Putamen (tissue), 1 donor: ENCODE data around the gene RPS15.
"Not testable (repeated sequence)": the region's sequence is repeated elsewhere in the genome, so short reads cannot be mapped to it uniquely, and the experiment has no call there.

Experiments
- DNase-seq: peaks from one replicate; pipeline ENCODE4 v3.0.0-alpha.2; 2016; ENCODE audit warnings: low spot score

The RPS15 gene

DNA sequence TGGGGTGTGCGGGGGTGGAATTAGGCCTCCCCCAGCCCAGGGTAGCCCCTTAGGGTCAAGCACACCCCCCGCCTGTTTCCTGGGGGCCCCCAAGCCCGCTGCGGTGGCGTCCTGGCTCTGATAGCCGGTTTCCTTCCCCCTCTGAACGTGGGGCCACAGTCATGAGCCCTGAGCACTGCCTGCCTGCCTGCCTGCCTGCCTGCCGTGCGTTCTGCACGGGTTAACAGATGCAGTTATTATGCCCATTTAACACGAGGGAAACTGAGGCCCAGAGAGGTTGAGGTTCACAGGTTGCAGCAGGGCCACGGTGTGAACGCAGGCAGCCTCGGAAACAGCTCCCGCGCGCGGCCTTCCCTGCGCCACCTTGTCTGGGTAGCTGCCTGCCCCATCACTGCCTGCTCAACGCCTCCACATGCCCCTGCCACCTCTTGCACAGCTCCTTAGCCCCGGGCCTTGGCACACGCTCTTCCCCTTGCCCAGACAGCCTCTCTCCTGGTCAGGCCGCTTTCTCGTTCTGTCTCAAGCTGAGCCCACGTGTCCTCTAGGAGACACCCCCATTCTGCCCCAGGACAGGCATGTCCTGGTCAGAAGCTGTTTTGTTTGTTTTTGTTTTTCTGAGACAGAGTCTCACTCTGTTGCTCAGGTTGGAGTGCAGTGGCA, 35.7 kb upstream of the RPS15 start:
- DNase-seq, result no peak

DNA sequence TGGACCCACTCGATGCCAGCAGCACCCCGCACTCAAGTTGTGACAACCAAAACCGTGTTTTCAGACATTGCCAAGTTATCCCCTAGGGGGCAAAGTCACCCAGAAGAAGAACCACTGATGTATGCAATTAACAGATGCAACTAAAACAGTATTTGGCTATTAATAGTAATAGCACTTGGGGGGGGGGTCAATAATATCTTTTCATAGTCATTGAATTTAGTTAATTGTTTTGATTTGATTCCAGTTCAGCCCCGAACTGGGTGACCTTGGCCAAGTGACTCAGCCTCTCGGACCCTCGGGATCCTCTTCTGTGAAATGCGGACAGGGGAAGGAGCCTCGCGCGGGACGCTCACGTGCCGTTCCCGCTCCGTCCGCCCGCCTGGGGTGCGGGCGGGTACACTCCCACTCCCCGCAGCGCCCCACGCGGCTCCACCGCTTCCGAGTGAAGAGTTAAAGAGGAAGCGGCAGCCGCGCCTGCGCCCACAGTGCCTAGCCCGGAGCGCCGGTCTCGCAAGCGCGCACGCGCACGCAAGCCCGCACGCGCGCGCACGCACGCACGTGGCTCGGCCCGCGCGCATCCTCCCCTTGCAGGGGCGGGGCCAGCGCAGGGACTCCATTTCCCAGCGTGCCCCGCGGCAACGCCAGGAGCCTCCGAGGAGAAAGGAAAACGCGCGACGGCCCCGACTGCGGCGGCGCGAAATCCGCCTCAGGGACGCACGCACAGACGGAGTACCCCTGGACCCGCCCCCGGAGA, 31.2 kb upstream of the RPS15 start:
- DNase-seq, result peak; percentile 98

DNA sequence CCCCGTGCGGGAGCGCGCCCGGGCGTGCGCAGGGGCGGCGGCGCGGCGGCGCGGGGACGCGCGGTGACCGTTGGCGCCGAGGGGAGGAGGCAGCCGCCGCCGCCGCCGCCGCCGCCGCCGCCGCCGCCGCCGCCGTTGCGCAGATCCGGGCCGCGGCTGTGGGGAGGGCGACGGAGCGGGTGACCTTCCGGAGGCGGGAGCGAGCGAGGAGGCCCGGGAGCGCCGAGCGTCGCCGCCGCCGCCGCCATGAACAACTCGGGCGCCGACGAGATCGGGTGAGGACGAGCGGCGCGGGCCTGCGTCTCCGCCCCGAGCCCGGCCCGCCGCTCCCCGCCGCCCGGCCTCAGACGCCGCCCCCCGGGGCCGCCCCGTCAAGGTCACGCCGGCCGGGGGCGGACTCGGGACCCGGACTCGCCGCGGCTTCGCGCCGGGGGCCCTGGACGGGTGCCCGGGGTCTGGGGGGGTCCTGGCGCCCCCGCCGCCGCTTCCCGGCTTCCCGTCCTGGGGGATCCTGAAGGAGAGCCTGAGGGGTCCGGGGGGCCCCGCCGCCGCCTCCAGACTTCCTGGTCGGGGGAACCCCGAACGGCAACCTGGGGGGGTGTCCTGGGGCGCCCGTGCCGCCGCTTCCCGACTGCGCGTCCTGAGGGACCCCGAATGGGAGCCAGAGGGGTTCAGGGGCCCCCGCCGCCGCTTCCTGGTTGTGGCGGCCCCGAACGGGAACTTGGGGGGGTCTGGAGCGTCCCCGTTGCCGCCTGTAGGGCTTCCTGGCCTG, 30.5 kb upstream of the RPS15 start, which contains the start of gene DAZAP1:
Gene DAZAP1 (plus strand): TSS at position 59 of the 772 bp plus-strand sequence. CDS start 188 bp downstream, at position 247.
- no peak for DNase-seq

DNA sequence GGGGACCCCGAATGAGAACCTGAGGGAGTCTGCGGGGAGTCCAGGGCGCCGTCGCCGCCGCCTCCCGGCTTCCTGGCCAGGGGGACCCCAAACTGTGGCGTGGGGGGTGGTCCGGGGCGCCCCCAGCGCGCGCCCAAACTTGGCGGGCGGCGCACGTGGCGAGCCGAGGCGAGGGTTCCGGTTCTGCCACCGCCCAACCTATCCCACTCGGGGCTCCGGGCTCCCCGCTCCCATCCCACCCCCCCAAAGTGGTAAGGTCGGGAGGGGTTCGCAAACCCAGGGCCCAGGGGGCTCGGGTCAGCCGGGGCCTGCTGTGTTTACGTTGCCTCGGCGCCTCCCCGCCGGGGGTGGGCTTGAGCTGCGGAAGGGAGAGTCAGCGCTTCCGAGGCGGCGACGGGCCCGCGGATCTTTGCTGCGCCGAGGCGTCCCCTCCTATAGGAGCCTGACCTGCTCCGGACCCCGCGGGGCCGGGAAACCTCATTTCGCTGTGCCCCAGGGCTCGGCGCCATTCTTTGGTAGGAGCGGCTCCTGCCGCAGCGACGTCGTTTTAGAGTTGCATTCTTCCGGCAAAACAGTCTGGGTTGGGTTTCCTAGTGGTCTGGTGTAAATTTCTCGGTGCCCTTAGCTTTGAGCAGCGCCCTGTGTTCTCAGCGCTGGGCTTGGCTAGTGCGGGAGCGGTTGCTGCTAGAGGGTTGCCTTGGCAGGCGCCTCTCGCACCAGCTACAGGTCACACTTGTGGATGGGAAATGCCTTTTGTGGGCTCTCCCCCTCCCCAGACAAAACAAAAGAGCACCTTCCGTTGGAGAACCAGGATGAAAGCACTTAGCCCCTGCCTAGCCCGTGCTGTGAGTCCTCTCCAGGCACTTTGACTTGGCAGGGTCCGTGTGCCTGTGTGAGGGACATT, 29.6 kb upstream of the RPS15 start:
- no peak for DNase-seq

DNA sequence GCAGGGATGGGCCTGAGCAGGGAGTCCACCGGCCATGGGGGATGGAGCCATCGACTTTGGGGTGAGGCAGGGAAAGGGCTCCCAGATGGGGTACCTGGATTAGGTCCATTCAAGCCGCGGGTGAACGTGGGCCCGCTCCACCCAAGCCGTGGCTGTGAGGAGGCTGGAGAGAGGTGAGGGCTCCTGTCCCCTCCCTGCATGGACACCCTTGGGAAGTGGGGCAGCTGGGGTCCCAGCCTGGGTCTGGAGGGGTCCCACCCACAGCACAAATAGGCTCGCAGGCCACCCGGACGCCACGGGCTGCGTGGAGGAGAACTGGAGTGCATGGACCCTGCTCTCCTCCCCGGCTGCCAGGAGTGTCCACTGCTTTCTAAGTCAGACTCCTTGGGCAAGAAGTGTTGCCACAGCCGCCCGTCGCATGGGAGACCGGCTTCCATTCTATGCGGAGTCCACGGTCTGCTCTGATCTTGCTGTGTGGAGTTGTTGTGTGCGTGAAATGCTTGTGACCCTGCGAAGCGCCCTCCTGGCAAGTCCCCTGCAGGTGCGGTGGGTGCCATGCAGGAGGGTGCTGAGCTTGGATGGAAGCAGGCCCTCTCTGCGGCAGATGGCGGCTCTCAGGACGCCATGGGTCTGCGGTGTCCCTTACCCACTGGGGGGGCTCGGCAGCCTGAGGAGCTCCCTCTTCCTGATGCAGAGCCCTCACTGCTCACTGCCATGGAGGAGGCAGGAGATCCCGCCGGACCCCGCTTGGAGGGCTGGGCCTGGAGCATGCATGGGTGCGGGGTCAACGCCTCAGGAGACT, 28.8 kb upstream of the RPS15 start:
- no peak for DNase-seq

DNA sequence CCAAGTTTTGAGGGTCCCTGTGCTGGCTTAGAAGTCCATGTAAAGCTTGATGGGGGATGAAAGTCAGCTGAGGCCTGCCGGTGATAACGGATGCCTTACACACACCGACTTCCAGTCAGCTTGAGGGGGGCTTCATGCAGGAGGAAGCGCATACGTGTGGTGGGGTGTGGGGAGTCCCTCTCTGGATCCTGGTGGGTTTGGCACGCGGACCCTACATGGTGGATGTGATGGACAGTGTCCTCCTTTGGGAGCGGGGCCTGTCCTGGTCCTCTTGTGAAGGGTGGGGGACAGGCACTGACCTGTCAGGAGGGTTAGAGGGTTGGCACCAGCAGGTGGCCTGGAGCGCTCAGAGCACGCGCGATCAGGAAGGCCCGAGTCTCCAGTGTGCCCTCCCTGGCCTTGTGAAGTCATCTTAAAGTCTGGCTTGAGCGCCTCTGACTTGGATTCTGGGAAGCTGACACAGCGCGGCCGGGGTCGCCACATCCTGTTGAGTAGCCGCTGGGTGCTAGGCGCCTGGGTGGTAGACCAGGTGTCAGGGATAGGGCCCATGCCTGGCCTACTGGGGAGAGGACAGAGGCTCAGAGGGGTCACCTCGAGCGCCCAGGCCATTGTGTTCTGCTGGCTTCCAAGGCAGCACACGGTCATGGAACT, 27.9 kb upstream of the RPS15 start:
- DNase-seq, result no peak

DNA sequence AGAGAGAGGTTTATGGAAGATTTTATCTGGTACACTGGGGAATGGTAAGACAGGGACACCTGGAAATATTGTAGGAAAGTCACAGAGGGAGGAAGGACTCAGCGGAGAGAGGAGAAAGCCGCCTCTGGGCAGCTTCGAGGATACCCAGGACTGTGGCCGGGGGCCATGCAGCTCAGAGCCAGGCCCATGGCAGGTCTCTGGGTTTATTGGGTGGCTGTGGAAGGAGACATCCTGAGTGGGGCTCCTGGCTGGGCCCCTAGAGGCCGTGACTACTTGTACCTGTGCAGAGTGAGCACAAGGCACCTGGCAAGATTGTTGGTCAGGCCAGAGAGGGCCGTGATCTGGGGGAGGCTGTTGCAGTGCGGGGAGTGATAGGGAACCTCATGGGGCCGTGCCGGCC, 27.4 kb upstream of the RPS15 start:
- no peak for DNase-seq

DNA sequence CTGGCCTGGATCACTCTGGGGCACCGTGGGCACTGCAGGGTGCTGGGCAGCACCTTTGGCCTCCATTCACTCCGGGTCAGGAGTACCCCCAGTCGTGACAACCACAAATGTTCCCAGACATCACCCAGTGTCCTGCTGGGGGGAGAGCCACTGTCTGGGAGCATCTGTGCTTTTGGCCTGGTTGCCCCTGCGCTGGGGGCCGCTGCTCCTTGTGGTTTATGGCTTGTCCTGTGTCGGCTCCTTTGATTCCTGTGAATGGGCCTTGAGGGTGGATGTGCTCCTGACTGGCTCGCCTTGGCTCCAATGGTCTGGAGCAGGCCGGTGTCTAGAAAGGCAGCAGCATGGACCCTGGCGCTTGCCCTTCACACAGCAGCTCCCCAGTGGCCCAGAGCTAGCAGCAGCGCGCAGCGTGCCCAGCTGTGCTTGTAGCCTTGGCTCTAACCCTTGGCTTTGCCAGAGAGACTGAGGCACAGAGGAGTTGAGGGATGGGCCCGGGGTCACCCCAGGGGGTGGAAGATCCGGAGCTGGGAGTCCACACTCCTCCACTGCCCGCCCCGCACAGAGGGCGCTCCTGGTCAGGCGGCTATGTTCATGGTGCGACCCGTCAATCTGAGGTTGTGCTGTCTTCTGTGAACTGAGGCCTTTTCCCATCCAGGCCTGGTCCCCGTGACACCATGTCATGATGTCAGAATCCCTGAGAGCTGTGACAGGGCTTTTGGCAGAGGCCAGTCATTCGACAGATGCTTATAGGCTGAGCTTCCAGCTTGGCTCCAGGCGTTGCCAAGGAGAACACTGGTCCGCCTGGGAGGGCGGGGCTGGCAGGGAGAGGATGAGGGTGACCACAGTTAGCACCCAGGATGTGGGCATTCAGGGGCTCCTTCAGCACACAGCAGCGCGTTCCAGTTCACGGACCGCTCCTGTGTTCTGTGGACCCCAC, 26.7 kb upstream of the RPS15 start:
- peak; percentile 97 for DNase-seq

DNA sequence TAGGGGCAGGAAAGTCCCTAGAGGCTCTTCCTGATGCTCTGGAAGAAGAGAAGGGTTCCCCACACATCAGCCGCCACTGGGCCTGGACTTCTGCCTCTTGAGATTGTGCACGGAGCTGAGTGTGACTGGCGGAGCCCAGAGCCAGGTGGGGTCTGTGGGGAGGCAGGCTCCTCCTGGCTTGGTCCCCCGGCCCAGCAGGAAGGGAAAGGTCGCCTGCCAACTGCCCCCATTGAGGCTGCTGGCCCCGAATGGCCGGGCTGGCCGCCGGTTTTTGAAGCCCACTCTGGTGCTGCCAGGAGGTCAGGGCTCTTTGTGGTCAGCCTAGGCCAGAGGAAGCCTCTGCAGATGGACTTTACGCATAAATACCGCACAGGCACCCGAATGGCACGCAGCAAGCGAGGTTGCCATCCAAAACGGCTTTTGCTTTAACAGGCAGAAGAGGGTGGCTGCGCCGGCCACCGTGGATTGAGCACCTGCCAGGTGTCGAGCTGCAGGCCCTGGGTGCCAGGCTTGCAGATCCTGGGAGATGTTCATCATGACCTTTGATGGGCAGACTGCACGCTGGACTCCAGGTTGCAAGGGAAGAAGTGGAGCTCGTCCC, 25.8 kb upstream of the RPS15 start:
- DNase-seq, result no peak

DNA sequence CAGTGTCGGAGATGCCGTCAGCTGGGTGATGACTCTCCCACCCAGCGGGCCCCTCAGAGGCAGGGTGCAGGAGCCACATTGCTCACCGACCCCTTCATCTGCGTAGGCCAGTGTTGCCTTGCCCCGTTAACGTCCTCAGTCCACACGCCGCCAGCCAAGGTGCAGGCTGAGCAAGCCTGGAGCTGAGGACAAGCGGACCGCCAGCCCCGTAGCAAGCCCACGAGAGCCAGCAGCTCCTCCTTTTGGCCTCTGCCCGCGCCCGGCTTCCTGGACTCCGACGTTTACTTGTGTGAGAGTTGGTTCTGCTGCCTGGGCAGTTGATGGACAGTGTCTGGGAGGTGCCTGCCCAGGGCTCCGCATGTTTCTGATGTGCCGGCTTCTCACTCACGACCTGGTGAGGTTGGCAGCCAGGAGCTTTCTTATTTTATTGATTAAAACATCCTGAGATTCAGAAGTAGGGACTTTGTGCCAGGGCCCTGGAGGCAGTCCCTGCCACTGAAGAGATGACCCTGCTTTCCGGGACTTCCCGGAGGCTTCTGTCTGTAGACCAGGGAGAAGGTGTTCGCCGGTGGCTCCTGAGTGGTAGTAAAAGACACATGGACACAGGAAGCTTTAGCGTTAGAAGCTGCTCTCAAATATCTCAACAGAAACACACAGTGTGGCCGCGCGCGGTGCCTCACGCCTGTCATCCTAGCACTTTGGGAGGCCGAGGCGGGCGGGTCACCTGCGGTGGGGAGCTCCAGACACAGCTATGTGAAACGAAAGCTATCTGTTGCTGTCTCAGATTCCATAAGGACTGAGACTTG, 25.0 kb upstream of the RPS15 start:
- DNase-seq, result no peak

DNA sequence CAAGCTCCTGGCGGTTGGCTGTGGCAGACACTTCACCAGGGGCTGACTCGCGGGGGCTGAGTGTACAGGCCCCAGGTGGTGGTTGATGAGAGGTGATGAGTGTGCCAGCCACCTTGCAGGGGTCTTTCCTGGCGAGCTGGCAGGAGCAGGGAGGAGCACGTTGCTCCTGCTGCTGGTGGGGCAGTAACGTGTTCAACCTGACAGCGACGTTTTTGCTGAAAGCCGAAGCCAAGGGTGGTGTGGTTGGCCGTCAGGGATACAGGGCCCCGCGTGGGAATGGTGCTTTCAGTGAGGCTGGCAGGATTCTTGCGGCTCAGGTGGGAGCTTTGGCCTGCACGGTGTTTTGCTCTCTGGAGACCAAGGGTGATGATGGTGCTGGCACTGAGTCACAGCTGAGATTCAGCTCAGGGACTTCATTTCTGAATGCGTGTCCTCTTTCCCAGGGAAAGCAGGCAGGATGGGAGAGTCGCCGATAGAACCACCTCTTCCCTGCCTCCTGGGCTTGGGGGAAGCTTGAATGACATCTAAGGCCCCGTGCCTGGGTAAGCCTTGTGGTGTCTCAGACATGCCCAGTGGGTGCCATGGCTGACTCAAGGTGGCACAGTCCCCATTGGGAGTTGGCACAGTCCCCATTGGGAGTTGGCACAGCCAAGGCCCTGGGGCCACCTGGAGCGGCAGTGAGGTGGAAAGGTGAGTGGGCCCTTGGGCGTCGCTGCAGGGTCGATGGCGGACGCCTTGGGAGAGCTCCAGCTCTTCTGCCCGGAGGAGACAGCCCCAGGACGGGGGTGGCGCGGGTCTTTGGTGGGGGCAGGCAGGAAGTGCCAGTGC, 22.0 kb upstream of the RPS15 start:
- DNase-seq, result no peak

DNA sequence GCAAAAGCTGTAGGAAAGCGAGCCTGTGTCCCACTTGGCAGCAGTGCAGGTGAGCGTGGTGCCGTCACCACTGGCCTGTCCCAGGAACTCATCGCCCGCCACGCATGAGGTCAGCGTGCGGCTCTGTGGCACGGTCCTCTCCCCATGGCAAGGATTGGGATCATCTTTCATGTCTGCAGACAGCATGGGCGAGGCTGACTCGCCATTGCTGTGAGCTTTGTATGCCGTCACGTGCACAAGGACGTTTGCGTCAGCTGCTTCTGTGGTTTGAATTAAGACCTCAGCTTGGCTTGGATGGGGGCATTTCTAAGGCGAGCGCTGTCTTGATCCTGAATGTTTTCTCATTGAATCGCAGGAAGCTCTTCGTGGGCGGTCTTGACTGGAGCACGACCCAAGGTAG, 21.1 kb upstream of the RPS15 start:
- DNase-seq, result no peak

DNA sequence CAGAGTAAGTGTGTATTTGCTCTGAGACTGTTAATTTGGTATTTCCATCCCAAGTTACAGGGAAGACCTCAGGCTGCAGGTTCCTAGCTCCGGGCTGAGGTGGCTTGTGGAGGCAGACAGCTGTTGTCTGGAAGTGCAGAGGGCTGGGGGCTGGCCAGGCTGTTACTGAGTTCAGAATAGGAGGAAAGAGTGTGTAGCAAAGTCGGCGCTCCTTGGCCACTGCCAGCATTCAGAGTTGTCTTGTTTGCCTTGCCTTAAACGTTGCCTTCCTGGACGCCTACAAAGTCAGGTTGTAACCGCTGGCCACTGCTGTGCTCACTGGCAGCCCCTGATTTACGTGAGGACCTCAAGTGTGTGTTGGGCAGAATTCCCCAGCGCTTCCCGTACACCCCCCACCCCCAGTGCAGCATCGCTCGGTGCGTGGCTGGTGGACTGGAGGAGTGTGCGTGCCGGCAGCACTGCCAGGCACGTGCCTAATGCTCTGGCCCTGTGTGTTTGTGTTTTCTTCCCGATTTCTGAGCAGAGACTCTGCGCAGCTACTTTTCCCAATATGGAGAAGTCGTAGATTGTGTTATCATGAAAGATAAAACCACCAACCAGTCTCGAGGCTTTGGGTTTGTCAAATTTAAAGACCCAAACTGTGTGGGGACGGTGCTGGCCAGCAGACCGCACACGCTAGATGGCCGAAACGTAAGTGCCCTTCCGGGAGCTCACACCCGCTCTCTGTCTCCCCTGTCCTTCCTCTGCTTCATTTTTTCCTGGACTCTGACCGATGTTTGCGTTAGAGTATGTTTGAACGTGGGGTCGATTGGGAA, 20.3 kb upstream of the RPS15 start:
- DNase-seq, result no peak

DNA sequence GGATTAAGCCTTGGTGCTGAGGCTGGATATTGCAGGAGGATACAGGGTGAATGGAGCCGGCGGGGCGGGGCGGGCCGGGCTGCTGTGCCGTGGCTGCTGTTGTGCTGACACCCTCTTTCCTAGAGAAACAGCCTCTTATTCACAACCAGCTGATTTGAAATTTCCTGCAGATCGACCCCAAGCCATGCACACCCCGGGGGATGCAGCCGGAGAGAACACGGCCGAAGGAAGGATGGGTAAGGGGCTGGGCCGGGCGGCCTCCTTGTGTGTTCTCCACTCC, 19.8 kb upstream of the RPS15 start:
- no peak for DNase-seq

DNA sequence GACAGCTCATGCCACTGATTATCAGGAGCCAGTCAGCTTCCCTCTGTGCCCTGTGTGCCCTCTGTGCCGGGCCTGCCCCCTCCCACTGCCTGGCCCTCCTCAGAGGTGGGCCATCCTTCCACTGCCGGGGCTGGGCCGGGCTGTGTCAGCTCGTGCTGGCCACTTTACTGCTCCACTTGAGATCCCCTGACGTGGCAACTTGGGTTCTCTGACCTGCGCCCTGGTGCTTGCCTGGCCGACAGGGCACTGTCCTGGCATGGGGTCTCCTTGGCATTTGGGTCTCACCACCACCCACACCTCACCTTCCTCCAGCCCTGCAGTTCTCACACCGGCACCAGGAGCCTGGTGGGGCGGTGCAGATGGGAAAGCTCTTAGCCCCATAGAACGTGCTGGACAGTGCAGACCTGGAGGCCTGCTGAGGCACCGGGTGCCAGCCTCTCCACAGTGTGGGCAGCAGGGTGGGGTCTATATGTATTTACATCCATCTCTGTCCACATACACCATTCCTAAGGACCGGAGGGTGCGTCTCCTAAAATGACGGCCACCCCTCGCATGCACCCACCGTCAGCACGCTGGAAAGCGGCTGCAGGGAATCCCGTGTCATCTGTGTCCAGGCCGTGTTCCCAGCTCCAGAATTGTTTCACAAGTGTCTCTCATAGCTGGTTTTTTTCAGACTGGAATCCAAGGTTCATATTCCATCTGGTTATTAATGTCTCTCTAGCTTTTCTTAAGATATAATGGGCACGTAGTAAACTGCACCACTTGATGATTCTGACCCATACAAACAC, 19.1 kb upstream of the RPS15 start:
- no peak for DNase-seq

DNA sequence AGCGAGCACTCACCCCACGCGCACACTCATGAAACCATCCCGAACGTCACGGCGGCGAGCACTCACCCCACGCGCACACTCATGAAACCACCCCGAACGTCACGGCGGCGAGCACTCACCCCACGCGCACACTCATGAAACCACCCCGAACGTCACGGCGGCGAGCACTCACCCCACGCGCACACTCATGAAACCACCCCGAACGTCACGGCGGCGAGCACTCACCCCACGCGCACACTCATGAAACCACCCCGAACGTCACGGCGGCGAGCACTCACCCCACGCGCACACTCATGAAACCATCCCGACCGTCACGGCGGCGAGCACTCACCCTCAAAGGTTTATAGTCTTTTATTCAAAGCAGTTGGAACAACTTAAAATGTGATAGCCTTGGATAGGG, 18.1 kb upstream of the RPS15 start:
- not testable (repeated sequence) for DNase-seq
